GM18508 (cell line): Measurements from ENCODE around the gene WNT5B.

Experiments used
- ATAC-seq: cut with Tn5 transposase; IDR thresholded peaks from one replicate; pipeline ENCODE4 v1.9.1; 2021; ENCODE audit warnings: moderate number of reproducible peaks; ENCODE audit not compliant: insufficient read depth, unreplicated experiment

WNT5B gene

DNA sequence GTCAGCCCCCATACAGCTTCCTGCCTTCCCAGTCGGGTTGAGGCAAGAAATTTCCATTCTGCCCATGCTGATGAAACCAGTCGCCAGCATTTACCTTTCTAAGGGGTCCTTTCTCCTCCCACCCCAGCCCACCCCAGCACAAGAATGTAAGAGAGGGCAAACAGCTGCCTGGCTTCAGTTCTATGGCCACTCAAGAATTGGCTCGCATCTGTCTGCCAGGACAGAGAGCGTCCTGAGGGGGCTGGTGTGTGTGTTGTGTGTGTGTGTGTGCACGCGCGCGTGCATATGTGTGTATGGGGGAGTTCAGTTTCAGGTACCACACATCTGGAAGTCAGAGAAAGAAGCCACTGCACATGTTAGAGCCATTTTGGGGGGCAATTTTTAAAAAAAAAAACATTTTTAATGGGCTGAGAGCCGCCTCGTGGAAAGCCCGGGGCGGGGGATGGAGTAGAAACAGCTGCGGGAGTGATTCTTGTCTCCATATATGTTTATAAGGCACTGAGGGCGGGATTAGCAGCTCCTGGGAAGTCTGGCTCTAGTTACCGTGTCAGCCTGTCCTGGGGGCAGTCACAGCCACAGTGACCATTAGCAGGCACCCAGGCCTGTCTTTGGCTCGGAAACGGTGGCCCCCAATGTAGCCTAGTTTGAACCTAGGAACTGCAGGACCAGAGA is at the start of gene WNT5B:
Gene WNT5B (plus strand): TSS at position 566 of the 672 bp plus-strand sequence. CDS start 2,124 bp downstream, outside the sequence.
- ATAC-seq, result no peak

DNA sequence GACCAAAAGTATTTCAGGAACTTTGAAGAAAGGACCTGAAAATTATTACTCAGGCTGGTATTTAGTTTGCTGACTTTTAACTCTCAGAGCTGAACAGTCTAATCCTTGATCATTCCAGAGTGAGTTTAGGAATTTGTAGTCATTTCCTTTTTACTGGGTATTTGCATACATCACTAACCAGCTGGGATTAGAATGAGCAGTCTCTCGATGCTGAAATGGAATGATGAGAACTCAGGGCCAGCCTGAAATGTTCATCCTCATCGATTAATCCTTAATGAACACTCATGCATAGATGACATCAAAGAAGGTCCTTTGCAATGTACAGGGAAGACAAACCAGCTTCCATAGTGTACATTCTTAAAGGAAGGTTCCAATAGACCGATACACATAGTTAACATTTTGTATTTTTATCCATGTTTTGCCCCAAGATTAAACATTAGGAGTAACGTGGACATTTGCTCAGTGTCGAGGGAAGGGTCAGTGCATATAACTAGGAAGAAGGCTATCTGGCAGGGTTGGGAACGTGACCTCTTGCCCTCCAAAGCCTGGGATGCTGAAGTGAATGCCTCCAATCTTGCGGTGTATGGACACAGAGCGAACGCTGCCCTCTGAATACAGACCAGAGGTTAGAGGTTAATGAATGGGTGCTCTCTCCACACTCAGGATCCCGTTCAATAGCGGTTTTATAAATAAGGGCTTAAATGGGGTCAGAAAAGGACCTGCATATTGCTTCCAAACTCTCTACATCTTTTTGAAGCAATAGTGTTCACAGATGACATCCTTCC is 49.2 kb upstream of the WNT5B start:
- no peak for ATAC-seq

GRCh38 chr12:1580526-1580925 is 48.5 kb upstream of the WNT5B start:
- no peak for ATAC-seq

DNA sequence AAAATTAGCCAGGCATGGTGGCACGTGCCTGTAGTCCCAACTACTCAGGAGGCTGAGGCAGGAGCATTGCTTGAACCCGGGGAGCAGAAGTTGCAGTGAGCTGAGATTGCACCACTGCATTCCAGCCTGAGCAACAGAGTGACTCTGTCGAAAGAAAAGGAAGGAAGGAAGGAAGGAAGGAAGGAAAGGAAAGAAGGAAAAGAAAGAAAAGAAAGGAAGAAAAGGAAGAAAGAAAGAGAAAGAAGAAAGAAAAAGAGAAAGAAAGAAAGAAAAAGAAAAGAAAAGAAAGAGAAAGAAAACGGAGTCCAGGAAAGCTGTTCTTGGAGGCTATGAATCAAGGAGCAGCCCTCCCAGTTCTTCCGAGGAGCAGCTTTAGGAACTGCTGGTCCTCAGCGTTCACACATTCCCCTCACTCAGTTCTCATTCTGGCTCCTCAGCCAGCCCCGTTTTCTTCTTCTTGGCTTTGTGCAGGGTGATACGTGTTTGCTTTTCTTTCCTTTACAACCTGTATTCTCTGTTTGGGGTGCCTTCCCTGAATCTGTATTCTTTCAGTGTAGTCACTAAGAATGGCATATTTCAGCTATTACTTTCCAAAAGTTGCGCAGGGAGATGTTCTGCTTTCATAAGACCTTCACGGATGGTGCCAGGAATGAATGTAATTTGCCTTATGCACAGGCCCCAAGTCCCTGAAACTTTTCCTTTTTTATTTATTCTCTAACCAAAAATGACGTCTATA is 46.9 kb upstream of the WNT5B start:
- ATAC-seq, result no peak

DNA sequence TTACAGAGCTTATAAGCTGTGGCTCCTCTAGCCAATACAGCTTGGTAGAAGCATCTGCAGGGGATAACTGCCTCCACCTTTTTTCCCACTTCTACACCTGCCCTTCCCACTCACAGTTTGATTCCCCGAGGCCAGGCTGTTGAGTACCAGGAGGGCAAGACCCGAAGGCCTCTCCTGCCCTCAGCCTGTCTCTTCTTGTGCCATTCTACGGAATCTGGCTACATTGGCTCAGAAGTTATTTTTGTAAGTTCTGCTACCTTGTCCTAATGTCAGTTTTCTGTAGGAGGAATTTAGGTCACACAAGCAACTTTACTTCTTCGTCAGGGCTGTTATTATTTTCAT is 46.4 kb upstream of the WNT5B start:
- no peak for ATAC-seq

GRCh38 chr12:1583421-1584078 is 45.5 kb upstream of the WNT5B start:
- ATAC-seq, result no peak

DNA sequence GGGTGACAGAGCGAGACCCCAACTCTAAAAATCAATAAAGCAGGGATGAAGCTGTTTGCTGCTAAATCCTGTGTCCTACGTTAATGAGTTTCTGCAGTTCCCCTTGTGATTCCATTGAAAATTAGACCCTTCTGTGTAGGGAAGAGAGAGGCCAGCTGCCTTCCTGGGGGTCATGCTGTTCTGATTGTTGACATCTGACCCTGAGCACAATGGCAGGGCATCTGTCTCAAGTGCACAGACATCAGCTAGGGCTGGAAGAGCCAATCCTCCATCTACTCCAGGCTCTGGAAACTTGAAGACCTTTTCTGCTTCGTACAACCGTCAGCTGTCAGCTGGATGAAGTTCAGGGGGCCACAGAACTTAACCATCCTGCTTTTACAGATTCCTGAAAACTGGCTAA is 44.7 kb upstream of the WNT5B start:
- ATAC-seq, result no peak

- no peak for ATAC-seq
Observed at GRCh38 chr12:1587927-1588574, 41.0 kb upstream of the WNT5B start.

- no peak for ATAC-seq
Observed at GRCh38 chr12:1588575-1588947, 40.5 kb upstream of the WNT5B start.

GRCh38 chr12:1590221-1590979 is 38.6 kb upstream of the WNT5B start:
- ATAC-seq, result no peak

DNA sequence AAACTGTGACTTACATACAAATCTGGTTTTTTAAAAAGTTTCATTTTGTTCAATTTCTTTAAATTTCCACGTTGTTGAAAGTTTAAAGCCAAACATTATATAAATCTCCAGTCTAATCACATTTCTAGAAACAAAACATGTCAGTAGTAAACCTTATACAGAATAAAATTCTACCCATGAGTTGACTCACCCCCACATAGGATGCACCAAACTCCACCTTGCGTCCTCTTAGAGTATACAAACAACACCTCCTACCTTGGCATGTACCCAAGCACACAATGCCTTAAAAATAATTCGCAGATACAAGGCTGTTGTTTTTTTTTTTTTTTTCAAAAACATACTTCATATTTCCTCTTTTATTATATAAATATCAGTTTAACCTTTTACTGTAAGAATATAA is 38.0 kb upstream of the WNT5B start:
- no peak for ATAC-seq

DNA sequence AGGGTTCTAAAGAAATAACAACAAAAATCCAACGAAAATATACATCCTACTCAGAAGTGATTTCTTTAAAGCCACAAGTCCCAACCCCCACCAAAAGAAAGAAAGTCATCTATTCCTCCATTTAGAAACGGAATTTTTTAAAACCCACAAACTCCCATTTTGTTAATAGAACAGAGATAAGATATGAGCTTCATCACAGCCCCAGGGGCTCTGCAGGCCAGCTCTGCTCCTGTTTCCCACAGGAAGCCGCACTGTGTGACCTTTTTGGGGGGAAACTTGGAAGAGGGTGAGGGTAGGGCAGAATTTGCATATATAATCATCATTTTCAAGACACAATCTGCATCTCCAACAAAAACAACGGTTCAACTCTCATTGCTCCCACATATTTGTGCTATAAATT is 37.5 kb upstream of the WNT5B start:
- no peak for ATAC-seq

DNA sequence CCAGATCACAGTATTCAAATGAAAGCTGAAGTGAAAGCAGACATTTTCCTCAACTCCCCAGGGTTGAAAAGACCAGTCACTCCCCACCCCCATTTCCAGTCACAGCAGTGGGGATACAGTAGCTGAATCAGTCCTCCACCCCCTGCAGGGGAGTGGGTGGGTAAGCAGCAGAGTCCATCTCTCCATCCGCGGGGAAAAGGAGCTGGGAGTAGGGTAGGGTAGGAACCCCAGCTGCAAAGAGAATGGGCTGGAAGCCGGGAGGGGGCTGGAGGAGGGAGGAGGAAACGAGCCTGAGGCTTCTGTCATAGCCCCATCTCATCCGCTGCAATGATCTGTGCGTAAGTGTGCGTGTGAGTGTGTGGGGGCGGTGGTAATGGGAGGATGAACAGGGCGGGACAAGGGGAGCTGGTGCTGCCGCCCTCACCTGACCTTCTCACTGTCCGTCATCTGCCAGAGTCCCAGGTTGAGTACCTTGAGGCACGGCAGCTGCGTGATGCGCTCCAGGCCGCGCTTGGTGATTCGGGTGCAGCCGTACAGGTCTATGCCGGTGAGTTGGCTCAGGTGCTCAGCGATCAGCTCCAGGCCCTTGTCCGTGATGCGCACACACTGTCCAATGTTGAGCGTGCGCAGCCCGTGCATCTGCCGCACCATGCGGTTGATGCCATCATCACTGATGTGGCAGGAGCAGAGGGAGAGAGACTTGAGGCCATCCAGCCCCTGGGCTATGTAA is 36.4 kb upstream of the WNT5B start:
- ATAC-seq, result no peak

GRCh38 chr12:1593174-1594005 is 35.6 kb upstream of the WNT5B start:
- no peak for ATAC-seq

- no peak for ATAC-seq
Observed at GRCh38 chr12:1594006-1594260, 35.1 kb upstream of the WNT5B start.

GRCh38 chr12:1594261-1595025 is 34.6 kb upstream of the WNT5B start, which contains the start of gene FBXL14:
FBXL14 (minus strand) TSS chr12:1594581; CDS start chr12:1594066, 515 bp downstream.
- ATAC-seq, result no peak

DNA sequence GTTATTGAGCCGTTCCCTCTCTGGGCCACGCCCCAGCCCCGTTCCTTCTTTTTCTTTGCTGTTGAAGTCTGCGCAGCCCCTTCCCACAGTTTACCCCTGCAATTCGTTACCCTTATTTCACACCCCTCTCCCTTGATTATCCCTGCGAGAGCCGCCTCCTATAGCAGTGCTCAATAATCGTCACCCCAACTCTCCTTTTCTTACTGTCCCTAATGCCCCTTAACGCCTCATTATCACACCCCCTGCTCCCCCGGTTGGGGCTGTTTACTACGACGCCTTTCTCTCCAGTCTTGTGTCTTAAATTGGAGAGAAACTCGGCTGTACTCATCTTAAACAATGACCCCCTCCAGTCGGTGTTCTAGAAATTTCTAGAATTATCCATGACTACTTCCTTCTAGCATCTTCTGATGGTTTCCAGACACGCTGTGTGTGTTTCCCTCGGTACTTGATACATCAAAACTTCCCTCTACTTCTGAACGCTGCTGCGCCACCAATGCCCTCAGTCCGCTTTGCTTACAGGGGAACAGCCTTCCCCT is 33.9 kb upstream of the WNT5B start:
- ATAC-seq, result no peak
